HG02852 (cell line): ENCODE measurements around the gene ANAPC5.

Source experiments
- ATAC-seq: cut with Tn5 transposase; IDR thresholded peaks from one replicate; pipeline ENCODE4 v1.9.1; 2021; ENCODE audit warnings: mild to moderate bottlenecking, moderate library complexity; ENCODE audit not compliant: unreplicated experiment

Gene ANAPC5

DNA sequence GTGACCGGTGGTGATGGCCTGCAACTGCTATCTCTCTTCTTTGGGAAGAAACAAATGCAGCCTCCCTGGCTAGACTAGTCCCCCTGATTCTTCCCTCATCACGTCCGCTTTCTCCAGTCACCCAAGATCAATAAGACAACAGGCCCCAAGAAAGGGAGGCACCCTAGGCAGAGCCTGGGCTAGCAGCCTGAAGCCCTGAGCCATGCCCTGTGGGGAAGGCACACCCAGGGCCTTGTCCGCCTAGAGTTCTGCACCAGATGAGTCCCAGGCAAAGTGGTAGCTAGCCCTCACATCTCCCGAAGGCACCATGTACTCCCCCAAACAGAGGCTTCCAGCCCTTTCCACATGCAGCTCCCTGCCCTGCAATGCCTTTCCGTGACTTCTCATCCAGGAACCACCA, 90.8 kb downstream of the ANAPC5 start:
- ATAC-seq = no peak

DNA sequence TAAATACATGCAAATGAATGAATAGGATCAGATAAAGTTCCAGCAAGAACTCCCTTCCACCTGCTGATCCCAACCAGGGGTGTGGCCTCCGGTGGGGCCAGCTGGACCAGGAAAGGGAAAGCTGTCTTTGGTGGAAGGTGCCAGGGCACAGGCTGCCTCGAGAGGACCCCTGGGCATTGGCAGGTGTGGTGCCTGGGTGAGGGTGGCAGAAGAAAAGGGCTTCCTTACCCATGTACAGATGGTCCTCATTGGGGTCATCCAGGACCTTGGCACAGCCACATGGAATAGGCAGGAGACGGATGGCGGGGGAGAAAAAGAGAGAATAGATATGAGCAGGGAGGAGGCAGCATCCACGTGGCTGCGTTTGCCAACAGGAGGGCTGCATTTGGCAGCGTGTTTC, 92.1 kb downstream of the ANAPC5 start:
- no peak for ATAC-seq

GRCh38 chr12:121259074-121259473, 93.1 kb downstream of the ANAPC5 start:
- no peak for ATAC-seq
